Keratinocyte (primary cell): Measurements from ENCODE around the gene STK32B. TPM values are rescaled to one million over a fixed set of nuclear protein-coding genes. Genes with fewer than 3 reads are reported as not detected.

ENCODE experiments used
- DNase-seq: peaks from one replicate; pipeline ENCODE4 v3.0.0-alpha.2; 2011; ENCODE audit warnings: low read depth, missing footprints, low spot score
- FAIRE-seq: peaks from 2 replicates; lab custom pipeline; 2011; peaks lifted over from hg19 to GRCh38; lab: Jason Lieb, UNC
- H2AFZ ChIP-seq: 2 replicates; pipeline ENCODE4 v1.6.0; 2012; ENCODE audit warnings: low read length, control low read depth, inconsistent platforms; ENCODE audit not compliant: control insufficient read depth
- H3K27ac ChIP-seq: 2 replicates; pipeline ENCODE4 v1.5.1; 2011; ENCODE audit warnings: low read length; ENCODE audit not compliant: control insufficient read depth, insufficient read depth
- H3K27me3 ChIP-seq: 3 replicates; pipeline ENCODE4 v1.6.0; 2011; ENCODE audit warnings: low read length; ENCODE audit not compliant: control insufficient read depth, insufficient read depth; ENCODE audit errors: extremely low read depth
- H3K36me3 ChIP-seq, 2 experiments: 2 replicates in 1 of 2; 3 replicates in 1 of 2; pipeline ENCODE4 v1.5.1; 2011; ENCODE audit warnings: low read length in 2 of 2, mild to moderate bottlenecking in 1 of 2; ENCODE audit not compliant: control insufficient read depth in 2 of 2, insufficient read depth in 2 of 2; ENCODE audit errors: extremely low read depth in 1 of 2
- H3K4me1 ChIP-seq: 3 replicates; pipeline ENCODE4 v1.5.1; 2011; ENCODE audit warnings: low read length; ENCODE audit not compliant: control insufficient read depth, insufficient read depth; ENCODE audit errors: extremely low read depth
- H3K4me2 ChIP-seq: 3 replicates; pipeline ENCODE4 v1.6.0; 2011; ENCODE audit warnings: low read depth, low read length; ENCODE audit not compliant: control insufficient read depth, insufficient read depth; ENCODE audit errors: extremely low read depth
- H3K4me3 ChIP-seq, 3 experiments: fragments of 200-600 bp in 1 of 3; sonication (generic) in 1 of 3; 2 replicates in 2 of 3; 3 replicates in 1 of 3; pipeline ENCODE4 v1.5.1; 2011 to 2016; ENCODE audit warnings: low read length in 3 of 3, mild to moderate bottlenecking in 3 of 3, control low read depth in 2 of 3, inconsistent platforms in 1 of 3, low read depth in 1 of 3, mixed read lengths in 1 of 3, mixed run types in 1 of 3, moderate library complexity in 1 of 3; ENCODE audit not compliant: control insufficient read depth in 2 of 3, insufficient read depth in 2 of 3; ENCODE audit errors: extremely low read depth in 1 of 3
- H3K79me2 ChIP-seq: 2 replicates; pipeline ENCODE4 v1.6.0; 2012; ENCODE audit warnings: low read length; ENCODE audit not compliant: control insufficient read depth, insufficient read depth
- H3K9ac ChIP-seq: 3 replicates; pipeline ENCODE4 v1.6.0; 2011; ENCODE audit warnings: low read length; ENCODE audit not compliant: control insufficient read depth, insufficient read depth; ENCODE audit errors: extremely low read depth
- H3K9me1 ChIP-seq: 3 replicates; pipeline ENCODE4 v1.6.0; 2011; ENCODE audit warnings: low read length; ENCODE audit not compliant: control insufficient read depth, insufficient read depth; ENCODE audit errors: extremely low read depth
- H3K9me3 ChIP-seq: 2 replicates; pipeline ENCODE4 v1.5.1; 2012; ENCODE audit warnings: low read depth, low read length; ENCODE audit not compliant: control insufficient read depth
- H4K20me1 ChIP-seq: 3 replicates; pipeline ENCODE4 v1.6.0; 2011; ENCODE audit warnings: low read length; ENCODE audit not compliant: control insufficient read depth, insufficient read depth; ENCODE audit errors: extremely low read depth
- EZH2 ChIP-seq: IDR thresholded peaks from one replicate; pipeline ENCODE4 v1.6.1; 2012; ENCODE audit warnings: inconsistent platforms, mild to moderate bottlenecking, low read length, moderate library complexity
- dilution Hi-C: fragments of 300-500 bp; cut with MboI; formaldehyde crosslinking; loops from one replicate; pipeline ENCODE4 v1.7.0; 2020; ENCODE audit warnings: low sequenced_read_pairs; ENCODE audit not compliant: extremely low pct_ligation_motif_present
- polyA plus RNA-seq, 5 experiments: library from polyadenylated mRNA; depleted of rRNA in 3 of 5; stranded (reverse) in 3 of 5; stranded (forward) in 1 of 5; unstranded in 1 of 5; fragments of >200 nt; gene quantifications; 1 replicate in 1 of 5; 2 replicates in 3 of 5; 3 replicates in 1 of 5; pipeline versions ENCODE4 v1.2.1 to v1.2.3, GENCODE V29; 2011 to 2012; ENCODE audit warnings: missing spikeins in 2 of 5, low read depth in 1 of 5, low replicate concordance in 1 of 5
- TF ChIP-seq, protein P1 (sequence below), 3 experiments: IDR thresholded peaks in 1 of 3; conservative IDR thresholded peaks in 1 of 3; optimal IDR thresholded peaks in 1 of 3; 2 replicates in 2 of 3; 3 replicates in 1 of 3; pipeline versions ENCODE3 to v1.5.1; 2011; ENCODE audit warnings: low read length in 3 of 3, mild to moderate bottlenecking in 3 of 3, moderate library complexity in 2 of 3, control low read depth in 1 of 3, inconsistent platforms in 1 of 3; ENCODE audit not compliant: insufficient read depth in 2 of 3; ENCODE audit errors: extremely low read depth in 1 of 3

The STK32B gene
- polyA plus RNA-seq, 1 donor (not counting 4 experiments of a cell fraction or from before 2014, with no cell fraction given): 3.4 TPM

DNA sequence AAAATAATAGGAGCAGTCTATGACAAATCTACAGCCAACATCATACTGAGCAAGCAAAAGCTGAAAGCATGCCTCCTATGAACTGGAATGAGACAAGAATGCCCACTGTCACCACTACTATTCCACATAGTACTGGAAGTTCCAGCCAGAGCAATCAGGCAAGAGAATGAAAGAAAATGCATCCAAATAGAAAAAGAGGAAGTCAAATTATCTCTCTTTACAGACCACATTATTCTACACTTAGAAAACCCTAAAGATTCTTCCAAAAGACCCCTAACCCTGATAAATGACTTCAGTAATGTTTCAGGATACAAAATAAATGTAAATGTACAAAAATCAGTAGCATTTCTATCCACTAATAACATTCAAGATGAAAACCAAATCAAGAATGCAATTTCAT is 249.0 kb downstream of the STK32B start:
- Histone ChIP-seq H3K27ac (no peak overlapping the region), H3K4me3 (no peak overlapping the region), H3K9ac (no peak overlapping the region), H4K20me1 (no peaks in the 10 kb centered on the region), H3K9me3 (no peaks in the 10 kb centered on the region), H3K9me1 (no peaks in the 10 kb centered on the region), H3K27me3 (no peaks in the 10 kb centered on the region), H2AFZ (no peak overlapping the region), H3K36me3 (no peaks in the 10 kb centered on the region), H3K4me1 (no peaks in the 10 kb centered on the region), H3K79me2 (no peaks in the 10 kb centered on the region), H3K4me2 (no peak overlapping the region)
- TF ChIP-seq EZH2: no peak
- TF ChIP-seq, protein P1, sequence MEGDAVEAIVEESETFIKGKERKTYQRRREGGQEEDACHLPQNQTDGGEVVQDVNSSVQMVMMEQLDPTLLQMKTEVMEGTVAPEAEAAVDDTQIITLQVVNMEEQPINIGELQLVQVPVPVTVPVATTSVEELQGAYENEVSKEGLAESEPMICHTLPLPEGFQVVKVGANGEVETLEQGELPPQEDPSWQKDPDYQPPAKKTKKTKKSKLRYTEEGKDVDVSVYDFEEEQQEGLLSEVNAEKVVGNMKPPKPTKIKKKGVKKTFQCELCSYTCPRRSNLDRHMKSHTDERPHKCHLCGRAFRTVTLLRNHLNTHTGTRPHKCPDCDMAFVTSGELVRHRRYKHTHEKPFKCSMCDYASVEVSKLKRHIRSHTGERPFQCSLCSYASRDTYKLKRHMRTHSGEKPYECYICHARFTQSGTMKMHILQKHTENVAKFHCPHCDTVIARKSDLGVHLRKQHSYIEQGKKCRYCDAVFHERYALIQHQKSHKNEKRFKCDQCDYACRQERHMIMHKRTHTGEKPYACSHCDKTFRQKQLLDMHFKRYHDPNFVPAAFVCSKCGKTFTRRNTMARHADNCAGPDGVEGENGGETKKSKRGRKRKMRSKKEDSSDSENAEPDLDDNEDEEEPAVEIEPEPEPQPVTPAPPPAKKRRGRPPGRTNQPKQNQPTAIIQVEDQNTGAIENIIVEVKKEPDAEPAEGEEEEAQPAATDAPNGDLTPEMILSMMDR (optimal IDR thresholded peaks at IDR 0.05 in 1 of 3, IDR thresholded peaks at IDR 0.05 in 1 of 3, conservative IDR thresholded peaks at IDR 0.05 in 1 of 3; ENCODE audit: extremely low read depth in 1 of 3, insufficient read depth in 2 of 3, low read length in 3 of 3): no peak
- DNase-seq (no peak), FAIRE-seq (no peak)
- dilution Hi-C loops: no loop called here

DNA sequence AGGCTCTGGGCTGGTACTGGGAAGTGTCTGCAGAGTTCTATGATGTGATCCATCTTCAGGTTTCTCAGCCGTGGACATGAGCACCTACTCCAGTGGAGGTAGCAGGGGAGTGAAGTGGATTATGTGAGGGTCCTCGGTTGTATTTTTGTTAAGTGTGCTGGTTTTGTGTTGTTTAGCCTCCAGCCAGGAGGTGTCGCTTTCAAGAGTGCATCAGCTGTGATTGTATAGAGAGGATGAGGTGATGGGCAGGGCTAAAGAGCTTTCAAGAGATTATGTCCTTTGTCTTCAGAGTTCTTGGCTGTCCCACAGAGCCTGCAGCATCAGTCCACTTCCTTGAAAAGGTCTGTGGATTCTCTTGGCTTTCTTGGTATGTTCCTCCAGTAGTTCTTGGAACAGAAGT is 256.6 kb downstream of the STK32B start:
- dilution Hi-C loops: no loop called here
- TF ChIP-seq, protein P1 (optimal IDR thresholded peaks at IDR 0.05 in 1 of 3, IDR thresholded peaks at IDR 0.05 in 1 of 3, conservative IDR thresholded peaks at IDR 0.05 in 1 of 3; ENCODE audit: extremely low read depth in 1 of 3, insufficient read depth in 2 of 3, low read length in 3 of 3): no peak
- no peak for TF ChIP-seq EZH2
- Histone ChIP-seq H2AFZ (no peak overlapping the region), H3K79me2 (no peaks in the 10 kb centered on the region), H3K27me3 (no peaks in the 10 kb centered on the region), H3K9me3 (no peaks in the 10 kb centered on the region), H3K9me1 (no peaks in the 10 kb centered on the region), H3K4me3 (no peak overlapping the region), H4K20me1 (no peaks in the 10 kb centered on the region), H3K4me1 (no peaks in the 10 kb centered on the region), H3K9ac (no peak overlapping the region), H3K36me3 (no peaks in the 10 kb centered on the region), H3K27ac (no peak overlapping the region), H3K4me2 (no peak overlapping the region)
- no peak for FAIRE-seq
- no peak for DNase-seq
